ENCODE data around the gene TRH.
"Not testable (repeated sequence)": the region's sequence is repeated elsewhere in the genome, so short reads cannot be mapped to it uniquely, and the experiment has no call there.

DNA sequence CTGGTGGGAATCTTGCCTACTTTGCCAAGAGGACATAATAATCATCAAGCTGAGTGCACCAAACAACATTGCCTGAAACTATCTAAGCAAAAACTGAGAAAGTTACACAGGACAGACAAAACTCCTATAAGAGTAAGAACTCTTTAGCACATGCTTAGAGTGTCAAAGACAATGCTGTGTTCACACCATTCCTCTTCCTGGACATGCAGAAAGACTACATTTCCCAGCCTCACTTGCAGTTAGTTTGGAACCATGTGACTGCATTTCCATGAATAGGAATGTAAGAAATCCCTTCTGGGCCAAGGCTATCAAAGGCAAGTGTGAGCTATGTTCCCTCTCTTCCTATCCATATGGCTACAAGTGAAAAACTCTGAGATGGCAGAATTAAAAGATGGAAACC, 37.6 kb downstream of the TRH start:
- TF ChIP-seq CTCF, POLR2AphosphoS5 (IDR thresholded peaks at IDR 0.05): not testable (repeated sequence)
